DND-41 (cell line): ENCODE data around the gene FAIM.
"Not testable (repeated sequence)": the region's sequence is repeated elsewhere in the genome, so short reads cannot be mapped to it uniquely, and the experiment has no call there.

ENCODE experiments used
- ATAC-seq: fragments of 200-7000 bp; cut with Tn5 transposase; 3 replicates; pipeline ENCODE4 v1.9.1; 2021; ENCODE audit warnings: low read depth; ENCODE audit not compliant: insufficient read depth
- DNase-seq: peaks from one replicate; pipeline ENCODE4 v3.0.0-alpha.2; 2020
- H2AFZ ChIP-seq: 2 replicates; pipeline ENCODE4 v1.6.0; 2012; ENCODE audit warnings: low read depth, low read length
- H3K27ac ChIP-seq: 2 replicates; pipeline ENCODE4 v1.5.1; 2012; ENCODE audit warnings: low read length, inconsistent platforms
- H3K27me3 ChIP-seq: fragments of 200-600 bp; sonication (generic); 2 replicates; pipeline ENCODE4 v1.6.0; 2012; ENCODE audit warnings: low read length, mild to moderate bottlenecking, inconsistent platforms; ENCODE audit not compliant: insufficient read depth, poor library complexity
- H3K36me3 ChIP-seq: 2 replicates; pipeline ENCODE4 v1.5.1; 2012; ENCODE audit warnings: low read length, inconsistent platforms; ENCODE audit not compliant: insufficient read depth
- H3K4me1 ChIP-seq: 2 replicates; pipeline ENCODE4 v1.5.1; 2012; ENCODE audit warnings: mild to moderate bottlenecking, low read length; ENCODE audit not compliant: insufficient read depth
- H3K4me2 ChIP-seq: 2 replicates; pipeline ENCODE4 v1.6.0; 2012; ENCODE audit warnings: mild to moderate bottlenecking, moderate library complexity, low read length, inconsistent platforms; ENCODE audit not compliant: insufficient read depth
- H3K4me3 ChIP-seq, 2 experiments: fragments of 200-600 bp in 1 of 2; shearing (Covaris generic) in 1 of 2; 2 replicates each; pipeline ENCODE4 v1.5.1; 2012 to 2016; ENCODE audit warnings: inconsistent platforms in 2 of 2, low read length in 2 of 2, mild to moderate bottlenecking in 2 of 2, low read depth in 1 of 2, moderate library complexity in 1 of 2
- H3K79me2 ChIP-seq: 2 replicates; pipeline ENCODE4 v1.6.0; 2012; ENCODE audit warnings: low read length, inconsistent platforms; ENCODE audit not compliant: insufficient read depth
- H3K9ac ChIP-seq: 2 replicates; pipeline ENCODE4 v1.6.0; 2012; ENCODE audit warnings: low read depth, mild to moderate bottlenecking, inconsistent platforms, low read length, moderate library complexity
- H3K9me3 ChIP-seq: 2 replicates; pipeline ENCODE4 v1.5.1; 2012; ENCODE audit warnings: low read length, moderate library complexity, mild to moderate bottlenecking, inconsistent platforms; ENCODE audit not compliant: insufficient read depth, severe bottlenecking
- H4K20me1 ChIP-seq: 2 replicates; pipeline ENCODE4 v1.6.0; 2012; ENCODE audit warnings: low read length; ENCODE audit not compliant: insufficient read depth
- CTCF ChIP-seq: IDR thresholded peaks from 2 replicates; pipeline ENCODE4 v1.5.1; 2012; ENCODE audit warnings: borderline replicate concordance, low read length, moderate library complexity, mild to moderate bottlenecking; ENCODE audit not compliant: poor library complexity, severe bottlenecking; ENCODE audit errors: extremely low read depth
- EZH2 ChIP-seq: IDR thresholded peaks from 3 replicates; pipeline ENCODE4 v1.6.1; 2012; ENCODE audit warnings: borderline replicate concordance, low read depth, mild to moderate bottlenecking, moderate library complexity, low read length, inconsistent platforms; ENCODE audit not compliant: severe bottlenecking

Gene FAIM

GRCh38 chr3:138608322-138609135 lies at the start of gene FAIM:
FAIM (plus strand) TSS chr3:138608771; CDS start chr3:138619727, 10,956 bp downstream.
- Histone ChIP-seq H4K20me1 (no peaks in the 10 kb centered on the region), H3K36me3 (no peaks in the 10 kb centered on the region), H3K9ac (peak within 1 kb of the TSS; percentile 88), H3K4me3 (peak within 1 kb of the TSS; percentile 60 to 72), H3K4me1 (peaks cover 43% of the 10 kb centered on the region), H3K9me3 (no peaks in the 10 kb centered on the region), H3K27me3 (peaks cover 7% of the 10 kb centered on the region), H3K79me2 (no peaks in the 10 kb centered on the region; the same call in 1 of the 2 replicates), H3K4me2 (peak within 1 kb of the TSS; percentile 71), H2AFZ (peak within 1 kb of the TSS; percentile 91), H3K27ac (peak within 1 kb of the TSS; percentile 82)
- ATAC-seq, result peak; percentile 76
- DNase-seq, result peak; percentile 57
- no peak for TF ChIP-seq CTCF
- peak; percentile 6 for TF ChIP-seq EZH2

- DNase-seq (no peak), ATAC-seq (no peak)
- Histone ChIP-seq H3K9ac (no peak overlapping the region), H3K4me3 (no peak overlapping the region), H3K27me3 (no peaks in the 10 kb centered on the region), H3K4me2 (no peak overlapping the region), H3K27ac (no peak overlapping the region), H3K79me2 (peaks cover 5% of the 10 kb centered on the region; the same call in 1 of the 2 replicates), H3K9me3 (peaks cover 28% of the 10 kb centered on the region), H3K36me3 (peaks cover 32% of the 10 kb centered on the region), H2AFZ (no peak overlapping the region), H4K20me1 (no peaks in the 10 kb centered on the region), H3K4me1 (no peaks in the 10 kb centered on the region)
- TF ChIP-seq EZH2 (no peak), CTCF (no peak)
Observed at GRCh38 chr3:138559134-138559533, 49.4 kb upstream of the FAIM start.

- no peak for TF ChIP-seq CTCF
- no peak for TF ChIP-seq EZH2
- Histone ChIP-seq H3K4me2 (no peak overlapping the region), H3K27me3 (no peaks in the 10 kb centered on the region), H3K36me3 (peaks cover 32% of the 10 kb centered on the region), H3K27ac (no peak overlapping the region), H4K20me1 (no peaks in the 10 kb centered on the region), H3K4me3 (no peak overlapping the region), H2AFZ (no peak overlapping the region), H3K4me1 (no peaks in the 10 kb centered on the region), H3K9ac (no peak overlapping the region), H3K9me3 (peaks cover 28% of the 10 kb centered on the region), H3K79me2 (peaks cover 5% of the 10 kb centered on the region; the same call in 1 of the 2 replicates)
- DNase-seq, result no peak
- no peak for ATAC-seq
Observed at GRCh38 chr3:138560501-138560900, 48.1 kb upstream of the FAIM start.

- not testable (repeated sequence) for H3K4me2 ChIP-seq, H3K4me1 ChIP-seq, H3K4me3 ChIP-seq, H2AFZ ChIP-seq, DNase-seq, H3K79me2 ChIP-seq, H3K27me3 ChIP-seq, H4K20me1 ChIP-seq, H3K9ac ChIP-seq, ATAC-seq, H3K27ac ChIP-seq
- peaks cover 40% of the 10 kb centered on the region for H3K36me3 ChIP-seq
- H3K9me3 ChIP-seq, result peaks cover 25% of the 10 kb centered on the region
Observed at GRCh38 chr3:138562902-138563301, 45.7 kb upstream of the FAIM start.

- ATAC-seq, result not testable (repeated sequence)
Observed at GRCh38 chr3:138566293-138566692, 42.3 kb upstream of the FAIM start.

More at GRCh38 chr3:138566293-138566692, 42.3 kb upstream of the FAIM start:
- not testable (repeated sequence) for H3K9me3 ChIP-seq, H2AFZ ChIP-seq, H3K27ac ChIP-seq, H4K20me1 ChIP-seq, H3K4me3 ChIP-seq, H3K4me1 ChIP-seq, H3K79me2 ChIP-seq, DNase-seq, H3K27me3 ChIP-seq, H3K4me2 ChIP-seq, H3K9ac ChIP-seq
- peaks cover 23% of the 10 kb centered on the region; the same call in 1 of the 2 replicates for H3K36me3 ChIP-seq
